Measurements from ENCODE around the gene GGA1.

GRCh38 chr22:37588546-37589215 is 20.0 kb upstream of the GGA1 start:
- TF ChIP-seq, protein P1, sequence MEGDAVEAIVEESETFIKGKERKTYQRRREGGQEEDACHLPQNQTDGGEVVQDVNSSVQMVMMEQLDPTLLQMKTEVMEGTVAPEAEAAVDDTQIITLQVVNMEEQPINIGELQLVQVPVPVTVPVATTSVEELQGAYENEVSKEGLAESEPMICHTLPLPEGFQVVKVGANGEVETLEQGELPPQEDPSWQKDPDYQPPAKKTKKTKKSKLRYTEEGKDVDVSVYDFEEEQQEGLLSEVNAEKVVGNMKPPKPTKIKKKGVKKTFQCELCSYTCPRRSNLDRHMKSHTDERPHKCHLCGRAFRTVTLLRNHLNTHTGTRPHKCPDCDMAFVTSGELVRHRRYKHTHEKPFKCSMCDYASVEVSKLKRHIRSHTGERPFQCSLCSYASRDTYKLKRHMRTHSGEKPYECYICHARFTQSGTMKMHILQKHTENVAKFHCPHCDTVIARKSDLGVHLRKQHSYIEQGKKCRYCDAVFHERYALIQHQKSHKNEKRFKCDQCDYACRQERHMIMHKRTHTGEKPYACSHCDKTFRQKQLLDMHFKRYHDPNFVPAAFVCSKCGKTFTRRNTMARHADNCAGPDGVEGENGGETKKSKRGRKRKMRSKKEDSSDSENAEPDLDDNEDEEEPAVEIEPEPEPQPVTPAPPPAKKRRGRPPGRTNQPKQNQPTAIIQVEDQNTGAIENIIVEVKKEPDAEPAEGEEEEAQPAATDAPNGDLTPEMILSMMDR (IDR thresholded peaks at IDR 0.05), result no peak
- no peak for TF ChIP-seq POLR2A (IDR thresholded peaks at IDR 0.05)
